Pancreas (tissue), 10 donors: ENCODE measurements around the gene EOLA1. TPM values are rescaled to one million over a fixed set of nuclear protein-coding genes. Genes with fewer than 3 reads are reported as not detected.
"Not testable (repeated sequence)": the region's sequence is repeated elsewhere in the genome, so short reads cannot be mapped to it uniquely, and the experiment has no call there.

ENCODE experiments used
- ATAC-seq, 4 donors: fragments of 200-7000 bp; cut with Tn5 transposase; one replicate each; pipeline versions ENCODE4 v1.8.0 to v1.9.1; 2020; ENCODE audit warnings: mild to moderate bottlenecking in 4 of 4, moderate library complexity in 4 of 4
- DNase-seq, 6 donors: peaks; one replicate each; pipeline ENCODE4 v3.0.0-alpha.2; 2020
- FAIRE-seq: peaks from 2 replicates; lab custom pipeline; 2012; peaks lifted over from hg19 to GRCh38; lab: Jason Lieb, UNC
- H3K27ac ChIP-seq, 4 donors: fragments of 200-600 bp; sonication (generic); 1 replicate in 3 of 4; 2 replicates in 1 of 4; pipeline versions ENCODE4 v1.5.0 to v1.8.0; 2020
- H3K27me3 ChIP-seq, 4 donors: fragments of 200-600 bp; one replicate each; pipeline ENCODE4 v1.8.0; 2021
- H3K36me3 ChIP-seq, 3 donors: fragments of 200-600 bp; sonication (generic) in 1 of 3; one replicate each; pipeline versions ENCODE4 v1.5.0 to v1.8.0; 2020 to 2021
- H3K4me1 ChIP-seq, 3 donors: fragments of 200-600 bp; one replicate each; pipeline ENCODE4 v1.8.0; 2021
- H3K4me3 ChIP-seq, 4 donors: fragments of 200-600 bp; sonication (generic) in 2 of 4; one replicate each; pipeline versions ENCODE4 v1.5.0 to v1.8.0; 2020 to 2021
- H3K9me3 ChIP-seq, 4 donors: fragments of 200-600 bp; one replicate each; pipeline ENCODE4 v1.8.0; 2021
- WGBS, 2 donors: extraction: QIAGEN DNeasy Blood & Tissue Kit; methylation state at CpG; one replicate each; pipeline ENCODE4 v1.1.7; 2013; 5-methylcytosine and 5-hydroxymethylcytosine counted together
- intact Hi-C, 3 donors: fragments of 100-400 bp; cut with DNase I; formaldehyde crosslinking; loops; one replicate each; pipeline versions ENCODE4 v1.11.1 to v1.14.2; 2022
- polyA plus RNA-seq, 2 donors: library from polyadenylated mRNA; stranded (reverse); fragments of 200-250 nt; gene quantifications; one replicate each; pipeline ENCODE4 v1.2.3, GENCODE V29; 2013
- total RNA-seq, 6 donors: library from RNA; stranded (reverse); fragmentation: NEBNext Ultra II Directional in 4 of 6; extraction: Animal tissue kit (Norgen Biotek cat#: 25700) in 4 of 6; gene quantifications; one replicate each; pipeline versions ENCODE4 v1.2.1 to v1.2.4, GENCODE V29; 2021 to 2023
- TF ChIP-seq, protein P1 (sequence below), 4 donors: fragments of 200-600 bp; sonication (generic) in 3 of 4; IDR thresholded peaks; one replicate each; pipeline versions ENCODE4 v1.5.0 to v1.8.0; 2021; ENCODE audit warnings: antibody characterized with exemption in 4 of 4
- donor health status: healthy with polysubstance abuse.
- donor health status: DM: no; HTN: no; CAD: no; lungs with moderate emphysema.
- donor health status: DM: no; HTN: no; CAD: no.
- donor health status: control.
- donor health status: control.
- donor health status: Bipolar disorder and iron deficiency.
- donor health status: DM: yes; HTN: yes; CAD: no.
- donor health status: DM: no; HTN: no; CAD: no.
- donor health status: DM: no; HTN: no; CAD: no.
- donor health status: DM: yes; HTN: yes; CAD: no.

Gene EOLA1
- total and polyA plus RNA-seq, 8 donors: 11.0 to 19.1 (median 11.7) TPM

- Histone ChIP-seq H3K4me1 (no peaks in the 10 kb centered on the region), H3K36me3 (no peaks in the 10 kb centered on the region), H3K4me3 (no peak overlapping the region), H3K27ac (no peak overlapping the region), H3K9me3 (no peaks in the 10 kb centered on the region), H3K27me3 (peaks cover 0 to 5% (median 0%) of the 10 kb centered on the region in 4 donors)
- FAIRE-seq (no peak), DNase-seq (no peak), ATAC-seq (no peak)
- intact Hi-C loops: no loop called here
- TF ChIP-seq, protein P1, sequence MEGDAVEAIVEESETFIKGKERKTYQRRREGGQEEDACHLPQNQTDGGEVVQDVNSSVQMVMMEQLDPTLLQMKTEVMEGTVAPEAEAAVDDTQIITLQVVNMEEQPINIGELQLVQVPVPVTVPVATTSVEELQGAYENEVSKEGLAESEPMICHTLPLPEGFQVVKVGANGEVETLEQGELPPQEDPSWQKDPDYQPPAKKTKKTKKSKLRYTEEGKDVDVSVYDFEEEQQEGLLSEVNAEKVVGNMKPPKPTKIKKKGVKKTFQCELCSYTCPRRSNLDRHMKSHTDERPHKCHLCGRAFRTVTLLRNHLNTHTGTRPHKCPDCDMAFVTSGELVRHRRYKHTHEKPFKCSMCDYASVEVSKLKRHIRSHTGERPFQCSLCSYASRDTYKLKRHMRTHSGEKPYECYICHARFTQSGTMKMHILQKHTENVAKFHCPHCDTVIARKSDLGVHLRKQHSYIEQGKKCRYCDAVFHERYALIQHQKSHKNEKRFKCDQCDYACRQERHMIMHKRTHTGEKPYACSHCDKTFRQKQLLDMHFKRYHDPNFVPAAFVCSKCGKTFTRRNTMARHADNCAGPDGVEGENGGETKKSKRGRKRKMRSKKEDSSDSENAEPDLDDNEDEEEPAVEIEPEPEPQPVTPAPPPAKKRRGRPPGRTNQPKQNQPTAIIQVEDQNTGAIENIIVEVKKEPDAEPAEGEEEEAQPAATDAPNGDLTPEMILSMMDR (IDR thresholded peaks at IDR 0.05): no peak
- 43 to 61% methylated on average over 2 of the region's 2 CpGs for WGBS, 2 donors
These were observed 29.0 kb downstream of the EOLA1 start for GRCh38 chrX:149569770-149570169.

DNA sequence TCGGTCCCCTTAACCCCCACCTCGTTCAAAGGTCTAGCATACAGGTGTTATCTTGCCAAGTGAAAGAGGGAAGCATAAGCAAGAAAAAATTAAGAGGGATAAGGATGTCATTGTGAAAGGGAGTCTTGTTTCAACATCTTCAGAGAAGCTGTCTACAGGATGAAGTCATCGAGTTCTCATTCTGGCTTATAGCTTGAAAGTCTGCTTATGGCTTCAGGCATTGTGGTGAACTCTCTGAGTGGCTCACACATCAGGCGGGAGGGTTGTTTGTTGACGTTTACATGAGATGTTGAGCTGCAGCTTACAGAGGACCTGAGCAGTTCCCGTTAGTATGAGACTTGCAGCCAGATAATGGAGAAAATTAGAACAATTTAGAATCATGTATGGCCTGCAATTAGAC is 29.9 kb downstream of the EOLA1 start:
- intact Hi-C loops: no loop called here

GRCh38 chrX:149571770-149572169 is 31.0 kb downstream of the EOLA1 start:
- no peak overlapping the region for H3K4me3 ChIP-seq
- peaks cover 0 to 3% (median 0%) of the 10 kb centered on the region in 4 donors for H3K27me3 ChIP-seq
- H3K36me3 ChIP-seq: no peaks in the 10 kb centered on the region
- ATAC-seq (no peak), DNase-seq (no peak), FAIRE-seq (no peak)
- TF ChIP-seq, protein P1 (IDR thresholded peaks at IDR 0.05): no peak
- no peak overlapping the region for H3K27ac ChIP-seq
- no peaks in the 10 kb centered on the region for H3K4me1 ChIP-seq
- no peaks in the 10 kb centered on the region for H3K9me3 ChIP-seq
- WGBS, 2 donors: 59 to 77% methylated on average over 7 of the region's 7 CpGs
- intact Hi-C loops: no loop called here

More for the DNA sequence above, 29.9 kb downstream of the EOLA1 start:
- DNase-seq: no peak
- H3K4me3 ChIP-seq: no peak overlapping the region
- no peaks in the 10 kb centered on the region for H3K9me3 ChIP-seq
- H3K27me3 ChIP-seq: peaks cover 0 to 5% (median 0%) of the 10 kb centered on the region in 4 donors
- H3K4me1 ChIP-seq: no peaks in the 10 kb centered on the region
- 42 to 60% methylated on average over 6 of the region's 6 CpGs for WGBS, 2 donors
- no peaks in the 10 kb centered on the region for H3K36me3 ChIP-seq
- no peak for FAIRE-seq
- H3K27ac ChIP-seq: no peak overlapping the region
- TF ChIP-seq, protein P1 (IDR thresholded peaks at IDR 0.05): no peak
- ATAC-seq: no peak

- H3K27ac ChIP-seq: no peak overlapping the region
- intact Hi-C loops: no loop called here
- H3K9me3 ChIP-seq: no peaks in the 10 kb centered on the region
- DNase-seq (no peak), ATAC-seq (no peak), FAIRE-seq (no peak)
- H3K36me3 ChIP-seq: no peaks in the 10 kb centered on the region
- 53 to 79% methylated on average over 1 of the region's 1 CpG for WGBS, 2 donors
- H3K27me3 ChIP-seq: peaks cover 0 to 3% (median 0%) of the 10 kb centered on the region in 4 donors
- H3K4me3 ChIP-seq: no peak overlapping the region
- no peaks in the 10 kb centered on the region for H3K4me1 ChIP-seq
- TF ChIP-seq, protein P1 (IDR thresholded peaks at IDR 0.05): no peak
These were observed 31.9 kb downstream of the EOLA1 start for GRCh38 chrX:149572743-149573142.

GRCh38 chrX:149573456-149573855 is 32.6 kb downstream of the EOLA1 start:
- peak in 1 of 4 donors; percentile 47 for ATAC-seq
- WGBS, 2 donors: no CpG with 5 or more reads among the region's 1 CpG
- H3K4me3 ChIP-seq, H3K36me3 ChIP-seq, H3K27ac ChIP-seq, DNase-seq, intact Hi-C loops, H3K4me1 ChIP-seq, H3K9me3 ChIP-seq, FAIRE-seq, H3K27me3 ChIP-seq: not testable (repeated sequence)

DNA sequence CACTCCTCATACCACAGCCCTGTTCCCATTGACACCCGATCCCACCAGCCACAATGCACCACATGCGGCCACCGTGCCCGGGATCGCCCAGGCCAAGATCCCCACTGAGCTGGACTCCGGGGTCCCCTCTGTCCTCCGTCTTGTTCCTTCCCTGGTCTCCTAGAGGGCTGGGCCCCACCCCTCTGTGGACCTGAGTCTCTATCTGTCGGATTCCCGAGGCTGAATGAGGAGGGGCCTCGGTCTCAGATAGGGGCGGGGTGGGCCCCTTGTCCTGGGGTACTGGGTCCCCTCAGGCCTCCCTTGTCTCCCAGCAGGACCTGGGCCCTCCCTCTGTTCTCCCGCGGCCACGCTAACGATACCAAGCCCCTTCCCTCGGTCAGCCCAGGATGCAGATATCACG is 44.8 kb downstream of the EOLA1 start:
- H3K27me3 ChIP-seq, H3K9me3 ChIP-seq, H3K4me1 ChIP-seq, FAIRE-seq, DNase-seq, ATAC-seq, H3K36me3 ChIP-seq, intact Hi-C loops, H3K27ac ChIP-seq, H3K4me3 ChIP-seq: not testable (repeated sequence)
- WGBS, 2 donors: 57 to 87% methylated on average over 2 to 6 of the region's 17 CpGs

DNA sequence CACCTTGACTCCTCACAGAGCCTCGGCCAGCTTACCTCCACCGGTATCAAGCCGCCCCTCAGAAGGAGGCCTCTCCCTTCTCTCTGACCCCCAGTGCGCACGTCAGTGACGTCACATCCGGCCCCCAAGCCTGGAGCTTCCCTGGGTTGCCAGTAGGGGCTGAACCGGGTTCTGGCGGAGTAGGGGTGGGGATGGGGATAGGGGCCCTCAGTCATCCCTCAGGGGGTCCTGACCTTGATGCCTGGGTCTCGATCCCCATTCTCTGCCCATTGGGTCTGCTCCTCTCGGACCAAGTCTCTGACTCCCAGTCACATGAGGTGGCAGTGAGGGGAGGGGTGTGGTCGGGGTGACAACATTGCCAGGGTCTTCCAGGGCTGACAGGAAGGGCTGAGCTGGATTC is 46.5 kb downstream of the EOLA1 start, which contains the start of gene MAGEA9B:
Gene MAGEA9B, minus strand, starts transcription at position 101 of the 400 bp plus-strand sequence. CDS start 4,280 bp downstream, outside the sequence.
- H3K27me3 ChIP-seq, intact Hi-C loops, H3K9me3 ChIP-seq, H3K4me3 ChIP-seq, H3K36me3 ChIP-seq, H3K27ac ChIP-seq, H3K4me1 ChIP-seq, ATAC-seq, FAIRE-seq, DNase-seq: not testable (repeated sequence)
- WGBS, 2 donors: no CpG with 5 or more reads among the region's 12 CpGs

DNA sequence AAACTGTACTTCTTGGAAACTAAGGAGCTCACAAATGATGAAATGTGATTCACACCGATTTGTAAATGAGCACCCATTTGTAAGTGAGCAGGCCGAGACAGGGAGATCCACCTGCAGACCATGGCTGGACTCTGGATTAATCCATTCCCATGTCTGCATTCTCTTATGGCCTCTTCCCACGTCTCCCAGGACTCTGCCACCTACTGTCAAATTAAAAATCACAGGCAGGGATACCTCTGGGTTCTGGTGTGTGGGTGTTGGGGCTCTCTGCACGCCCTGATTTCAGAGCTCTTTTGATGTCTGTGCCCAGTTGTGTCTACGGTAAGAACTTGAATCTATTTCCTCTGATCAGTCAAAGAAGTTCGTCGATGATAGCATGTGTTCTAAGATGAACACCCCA is 50.2 kb downstream of the EOLA1 start:
- H3K36me3 ChIP-seq, H3K4me1 ChIP-seq, H3K27ac ChIP-seq, ATAC-seq, H3K27me3 ChIP-seq, DNase-seq, FAIRE-seq, intact Hi-C loops, H3K9me3 ChIP-seq, H3K4me3 ChIP-seq: not testable (repeated sequence)
- no CpG with 5 or more reads among the region's 7 CpGs for WGBS, 2 donors

DNA sequence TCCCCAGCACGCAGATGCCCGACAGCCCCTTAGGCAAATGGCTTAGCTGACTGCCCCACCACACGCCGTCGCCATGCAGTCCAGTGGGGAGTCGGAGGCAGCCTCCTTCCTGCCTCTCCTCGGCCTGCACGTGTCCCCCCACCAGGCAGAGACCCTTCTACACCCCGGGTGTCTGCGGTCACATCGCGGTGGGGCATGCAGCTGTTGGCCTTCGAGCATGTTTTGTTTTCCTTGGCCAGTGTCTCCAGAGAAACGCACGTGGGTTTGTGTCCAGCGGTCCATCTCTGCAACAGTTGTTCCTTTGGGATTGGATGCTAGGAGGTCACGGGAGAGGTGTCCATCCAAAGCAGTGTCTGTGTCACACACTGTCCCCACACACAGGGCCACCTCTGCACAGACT is 54.4 kb downstream of the EOLA1 start, which contains the start of gene HSFX2:
Gene HSFX2, minus strand, starts transcription at position 101 of the 400 bp plus-strand sequence. CDS start 614 bp downstream, outside the sequence.
- WGBS, 2 donors: no CpG with 5 or more reads among the region's 17 CpGs
- intact Hi-C loops, H3K27ac ChIP-seq, H3K9me3 ChIP-seq, H3K36me3 ChIP-seq, FAIRE-seq, H3K4me1 ChIP-seq, DNase-seq, ATAC-seq, H3K27me3 ChIP-seq, H3K4me3 ChIP-seq: not testable (repeated sequence)
